ENCODE data around the gene MREG.
A peak's percentile ranks its signal among the peaks of the same experiment; 100 is the strongest.

The MREG gene

GRCh38 chr2:216013080-216013909 is at the start of gene MREG:
MREG (minus strand) TSS chr2:216013551; CDS start chr2:216013327, 224 bp downstream.
- peak; percentile 90 for DNase-seq

GRCh38 chr2:216059233-216059834 is 46.0 kb upstream of the MREG start:
- DNase-seq, result no peak

- no peak for DNase-seq
These were observed 44.4 kb upstream of the MREG start for GRCh38 chr2:216057688-216058193.

- no peak for DNase-seq
These were observed 43.4 kb upstream of the MREG start for GRCh38 chr2:216056739-216057138.

- DNase-seq, result no peak
These were observed 42.3 kb upstream of the MREG start for GRCh38 chr2:216055680-216056079.

- DNase-seq, result no peak
These were observed 39.1 kb upstream of the MREG start for GRCh38 chr2:216052420-216052819.

GRCh38 chr2:216051350-216051749 is 38.0 kb upstream of the MREG start:
- DNase-seq, result no peak

GRCh38 chr2:216049452-216049851 is 36.1 kb upstream of the MREG start:
- DNase-seq, result no peak

GRCh38 chr2:216047397-216047796 is 34.0 kb upstream of the MREG start:
- no peak for DNase-seq

GRCh38 chr2:216044883-216045486 is 31.6 kb upstream of the MREG start:
- no peak for DNase-seq

- no peak for DNase-seq
These were observed 30.6 kb upstream of the MREG start for GRCh38 chr2:216043949-216044348.

- no peak for DNase-seq
These were observed 28.1 kb upstream of the MREG start for GRCh38 chr2:216041438-216041837.

- no peak for DNase-seq
These were observed 26.6 kb upstream of the MREG start for GRCh38 chr2:216039918-216040317.

- peak; percentile 65 for DNase-seq
These were observed 20.7 kb upstream of the MREG start for GRCh38 chr2:216034065-216034464.

- DNase-seq, result no peak
These were observed 20.1 kb upstream of the MREG start for GRCh38 chr2:216033403-216033802.

GRCh38 chr2:216031960-216032689 is 18.8 kb upstream of the MREG start:
- no peak for DNase-seq

GRCh38 chr2:216030216-216030615 is 16.9 kb upstream of the MREG start:
- DNase-seq, result no peak

GRCh38 chr2:216029416-216030129 is 16.2 kb upstream of the MREG start:
- DNase-seq, result no peak

GRCh38 chr2:216024779-216025336 is 11.5 kb upstream of the MREG start:
- no peak for DNase-seq

- peak; percentile 54 for DNase-seq
These were observed 9.8 kb upstream of the MREG start for GRCh38 chr2:216023055-216023648.

- no peak for DNase-seq
These were observed 8.6 kb upstream of the MREG start for GRCh38 chr2:216021768-216022565.
